Measurements from ENCODE around the gene DIPK1C.

The DIPK1C gene

DNA sequence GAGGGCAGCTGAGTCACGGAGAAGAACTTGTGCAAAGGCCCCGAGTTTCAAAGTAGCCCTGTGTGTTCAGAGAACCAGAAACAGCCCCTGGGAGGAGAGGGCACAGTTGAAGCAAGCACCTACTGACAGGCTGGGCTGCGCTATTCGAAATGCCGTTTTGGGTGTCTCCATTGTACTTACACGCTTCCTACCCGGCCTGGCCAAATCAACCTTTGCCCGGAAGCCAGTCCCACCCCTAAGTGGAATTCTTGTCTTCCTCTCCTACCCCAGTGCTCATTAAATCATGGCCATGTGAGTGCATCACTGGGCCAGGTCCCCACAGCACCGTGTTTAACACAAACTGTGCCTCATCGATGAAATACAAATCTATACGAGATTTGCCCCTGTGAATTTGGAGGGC, 6.0 kb downstream of the DIPK1C start:
- no peak for DNase-seq (ENCODE audit: low read depth)

DNA sequence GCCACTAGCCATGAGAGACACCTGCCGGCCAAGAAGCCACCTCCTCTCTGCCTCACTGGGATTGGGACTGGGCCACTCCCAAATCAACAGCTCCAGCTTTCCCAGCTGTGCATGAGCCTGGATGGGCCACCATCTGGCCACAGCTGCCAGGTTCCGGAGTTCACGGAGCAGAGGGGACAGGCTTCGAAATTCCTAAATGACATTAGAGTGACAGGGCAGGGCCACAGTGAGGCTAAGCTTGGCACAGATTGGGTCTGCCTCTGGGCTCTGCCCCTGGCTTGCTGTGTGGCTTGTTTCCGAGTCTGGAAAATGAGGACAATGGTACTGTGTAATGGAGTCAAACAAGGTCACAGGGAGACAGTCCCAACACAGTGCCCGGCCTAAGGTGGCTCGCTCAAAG, 6.5 kb downstream of the DIPK1C start:
- no peak for DNase-seq (ENCODE audit: low read depth)

DNA sequence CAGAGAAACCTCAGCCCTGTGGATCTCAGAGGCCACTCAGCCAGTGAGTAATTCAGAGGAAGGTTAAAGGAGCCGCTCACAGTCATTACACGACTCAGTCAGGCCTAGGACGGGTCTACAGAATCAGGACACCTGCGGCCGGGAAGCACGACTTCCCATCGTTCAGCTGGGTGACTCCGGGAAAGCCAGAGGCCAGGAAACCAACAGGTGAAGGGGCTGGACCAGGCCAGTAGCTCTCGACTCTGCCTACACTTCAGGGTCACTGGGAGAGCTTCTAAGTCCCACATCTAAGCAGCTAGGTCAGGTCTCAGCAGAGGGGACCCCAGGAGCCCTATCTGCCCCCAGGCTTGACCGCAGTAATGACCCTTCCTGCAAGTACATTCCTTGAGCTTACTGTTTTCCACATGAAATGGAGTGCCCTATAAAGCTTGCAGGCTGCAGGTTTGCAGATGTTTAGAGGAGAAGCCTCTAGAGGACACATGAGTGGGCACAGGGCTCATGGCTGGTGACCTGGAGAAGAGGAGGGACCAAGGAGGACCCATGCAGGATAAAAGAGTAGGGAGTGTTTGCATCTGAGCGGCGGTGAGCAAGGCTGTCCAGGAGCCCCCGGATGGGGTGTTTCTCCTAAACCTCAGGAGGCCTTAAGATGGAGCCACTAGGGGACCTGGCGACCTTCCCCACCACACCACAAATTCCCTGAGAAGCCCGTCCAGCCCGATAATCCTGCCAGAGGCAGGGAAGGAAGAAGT, 9.5 kb downstream of the DIPK1C start:
- DNase-seq (ENCODE audit: low read depth): no peak

DNA sequence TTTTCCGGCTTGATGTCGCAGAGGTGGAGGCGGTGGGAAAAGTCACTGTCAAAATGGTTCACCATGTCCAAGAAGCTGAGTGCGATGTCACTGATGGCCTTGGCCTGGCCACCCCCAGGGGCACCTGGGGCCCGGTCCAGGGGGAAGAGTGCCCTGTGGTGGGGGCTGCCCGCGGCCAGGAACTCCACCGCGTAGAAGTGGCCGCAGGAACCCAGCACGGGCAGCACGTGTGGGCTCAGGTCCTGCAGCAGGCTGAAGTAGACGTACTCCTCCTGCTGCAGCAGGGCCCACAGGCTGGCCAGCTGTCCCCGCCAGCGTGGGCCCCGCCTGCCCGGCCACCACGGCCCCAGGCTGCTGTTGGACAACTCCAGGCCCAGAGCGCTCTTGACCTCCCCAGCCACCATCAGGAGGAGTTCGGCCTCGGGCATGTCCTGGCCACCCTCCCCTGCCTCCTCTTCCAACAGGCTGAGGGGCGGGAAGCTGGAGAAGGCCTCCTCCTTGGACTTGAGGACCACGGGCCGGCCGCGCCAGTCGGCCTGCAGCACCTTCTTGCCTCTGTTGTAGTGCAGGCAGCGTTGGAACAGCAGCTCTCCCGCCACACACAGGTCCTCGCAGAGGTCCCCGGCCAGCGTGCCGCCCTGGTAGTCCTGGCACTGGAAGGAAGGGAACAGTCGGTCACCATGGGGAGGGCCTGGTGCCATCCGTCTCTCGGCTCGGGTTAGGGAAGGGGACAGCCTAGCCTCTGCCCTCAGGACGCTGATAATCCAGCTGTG, 10.3 kb downstream of the DIPK1C start:
- no peak for DNase-seq (ENCODE audit: low read depth)

DNA sequence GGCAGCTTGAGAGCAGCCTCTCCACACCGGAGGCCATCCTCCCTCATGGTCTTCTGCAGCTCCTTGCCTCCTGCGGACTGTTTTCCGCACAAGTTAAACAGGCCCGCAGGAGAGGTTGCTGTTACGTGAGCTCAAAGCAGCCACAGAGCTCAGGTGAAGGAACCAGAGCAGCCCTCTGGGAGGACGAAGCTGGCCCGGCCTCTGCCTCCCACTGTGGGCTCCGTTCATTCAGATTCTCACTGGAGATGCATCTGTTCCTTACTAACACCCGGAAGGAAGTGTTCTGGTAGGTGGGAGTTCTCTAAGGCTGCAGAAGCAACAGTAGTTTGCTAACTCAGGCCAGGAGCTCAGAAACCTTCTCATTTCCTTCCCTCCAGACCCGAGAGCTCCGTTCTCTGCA, 10.9 kb downstream of the DIPK1C start:
- DNase-seq (ENCODE audit: low read depth): no peak

DNA sequence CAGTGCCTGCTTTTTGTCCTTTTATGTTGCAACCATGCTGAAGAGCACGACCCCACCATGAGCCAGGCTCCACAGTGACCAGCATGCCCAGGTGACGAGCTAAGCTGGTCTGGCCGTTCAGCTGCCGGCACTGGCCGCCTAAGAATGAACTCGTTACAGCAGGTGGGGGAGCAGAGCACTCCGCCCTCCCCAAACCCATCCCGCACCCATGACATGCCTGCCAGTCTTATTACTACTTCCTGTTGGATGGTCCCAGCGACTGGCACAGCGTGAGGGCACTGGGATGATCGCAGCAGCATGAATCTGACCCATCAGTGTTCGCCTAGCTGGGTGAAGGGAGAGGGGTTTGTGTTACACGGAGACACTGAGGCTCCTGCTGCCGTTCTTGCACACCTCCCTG, 11.5 kb downstream of the DIPK1C start:
- DNase-seq (ENCODE audit: low read depth): no peak

DNA sequence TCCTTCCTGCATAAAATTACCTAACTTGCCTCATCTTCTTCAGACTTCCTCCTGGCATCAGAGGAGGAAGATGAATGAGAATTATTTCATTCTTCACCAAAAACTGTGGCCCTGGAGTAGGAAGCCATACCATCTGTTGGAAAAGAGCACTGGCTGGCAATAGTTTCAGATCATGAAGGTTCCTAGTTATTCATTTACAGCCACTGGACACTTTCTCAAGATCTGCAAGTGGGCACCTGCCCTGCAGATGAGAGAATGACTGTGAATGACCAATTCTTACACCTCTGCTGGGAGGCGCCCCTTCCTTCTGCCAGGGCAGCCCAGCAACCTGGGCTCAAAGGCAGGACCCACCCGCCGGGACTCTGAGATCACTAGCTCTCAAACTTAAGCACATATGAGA, 13.0 kb downstream of the DIPK1C start:
- DNase-seq (ENCODE audit: low read depth): no peak

DNA sequence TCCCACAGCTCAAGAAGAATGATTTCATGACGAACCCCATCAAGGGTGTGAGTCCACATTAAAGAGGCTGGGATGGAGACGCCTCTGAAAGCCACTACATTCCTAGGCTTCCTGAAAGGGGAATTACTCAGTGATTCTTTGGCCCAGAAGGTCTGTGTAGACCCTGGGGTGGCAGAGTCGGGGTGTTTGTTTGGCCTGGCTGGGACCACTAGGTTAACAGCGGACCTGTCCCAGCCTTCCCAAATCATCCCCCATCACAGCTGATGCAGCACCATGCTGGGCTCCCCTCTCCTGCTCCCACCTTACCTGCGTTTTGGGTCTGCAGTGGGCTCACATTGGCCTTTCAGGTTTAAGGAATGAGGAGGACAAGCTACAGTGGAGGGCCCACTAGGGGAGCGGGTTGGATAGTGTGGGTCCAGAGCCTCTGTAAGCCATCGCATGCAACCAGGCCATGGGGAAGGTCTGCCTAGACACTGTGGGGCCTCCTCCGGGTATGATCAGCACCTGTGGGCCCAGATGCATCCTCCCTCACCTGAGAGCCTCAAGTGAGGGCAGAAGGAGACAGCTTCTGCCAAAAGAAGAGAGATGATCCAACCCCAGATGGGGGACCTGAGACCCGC, 16.2 kb downstream of the DIPK1C start:
- DNase-seq (ENCODE audit: low read depth): no peak

DNA sequence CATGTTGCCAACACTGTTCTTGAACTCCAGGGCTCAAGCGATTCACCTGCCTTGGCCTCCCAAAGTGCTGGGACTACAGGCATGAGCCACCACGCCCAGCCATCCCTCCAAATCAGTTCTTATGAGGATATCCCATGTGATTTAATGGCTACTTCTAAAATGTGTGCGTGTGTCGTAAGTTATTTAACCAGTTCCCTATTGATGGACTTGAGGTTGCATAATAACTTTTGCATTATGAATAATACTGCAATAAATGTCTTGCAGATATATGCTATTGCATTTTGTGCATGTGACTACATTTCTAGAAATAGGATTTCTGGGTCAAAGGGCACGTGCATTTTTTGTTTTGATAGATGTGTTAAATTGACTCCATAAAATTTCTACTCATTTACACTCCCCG, 19.0 kb downstream of the DIPK1C start:
- no peak for DNase-seq (ENCODE audit: low read depth)

DNA sequence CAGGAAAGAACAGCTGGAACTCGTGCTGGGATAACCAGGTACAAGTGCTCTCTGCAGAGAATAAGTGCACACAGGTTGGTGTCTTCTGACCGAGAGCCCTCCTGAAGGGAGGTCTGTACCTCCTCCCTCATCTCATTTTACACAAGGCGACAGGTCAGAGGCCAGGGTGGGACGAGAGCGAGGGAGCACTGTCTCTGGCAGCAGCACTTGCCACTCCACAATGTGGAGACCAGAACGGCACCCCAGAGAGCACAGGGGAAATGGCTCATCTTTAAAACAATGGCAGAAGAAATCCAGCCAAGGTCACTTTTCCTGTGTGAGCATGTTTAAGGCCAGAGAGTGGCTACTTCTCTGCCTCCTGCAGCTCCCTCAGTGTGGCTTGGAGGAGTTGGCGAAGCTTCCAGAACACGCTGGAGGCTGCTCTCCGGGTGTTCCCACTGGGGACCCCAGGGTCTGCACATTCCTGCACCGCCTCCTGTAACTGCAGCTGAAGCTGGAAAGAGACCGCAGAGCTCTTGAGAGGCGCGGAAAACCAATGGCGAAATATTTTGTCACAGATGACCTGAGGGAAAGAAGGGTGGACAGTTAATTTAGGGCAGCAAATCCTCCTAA, 20.8 kb downstream of the DIPK1C start:
- no peak for DNase-seq (ENCODE audit: low read depth)

DNA sequence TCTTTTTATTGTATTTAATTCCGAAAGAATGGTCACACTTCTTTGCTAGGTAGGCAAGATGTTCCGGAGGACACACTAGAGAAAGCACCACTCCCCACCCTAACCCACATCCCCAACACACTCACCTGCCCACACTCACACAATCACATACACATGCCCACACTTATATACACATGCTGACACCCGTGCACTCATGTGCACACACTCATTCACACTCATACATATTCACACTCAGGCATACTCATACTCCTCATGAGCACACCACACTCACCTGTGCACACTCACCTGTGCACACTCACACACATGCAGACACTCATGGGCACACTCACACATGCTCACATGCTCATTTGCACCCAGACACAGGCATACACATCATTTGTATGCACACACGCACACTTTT, 21.4 kb downstream of the DIPK1C start:
- DNase-seq (ENCODE audit: low read depth): no peak

DNA sequence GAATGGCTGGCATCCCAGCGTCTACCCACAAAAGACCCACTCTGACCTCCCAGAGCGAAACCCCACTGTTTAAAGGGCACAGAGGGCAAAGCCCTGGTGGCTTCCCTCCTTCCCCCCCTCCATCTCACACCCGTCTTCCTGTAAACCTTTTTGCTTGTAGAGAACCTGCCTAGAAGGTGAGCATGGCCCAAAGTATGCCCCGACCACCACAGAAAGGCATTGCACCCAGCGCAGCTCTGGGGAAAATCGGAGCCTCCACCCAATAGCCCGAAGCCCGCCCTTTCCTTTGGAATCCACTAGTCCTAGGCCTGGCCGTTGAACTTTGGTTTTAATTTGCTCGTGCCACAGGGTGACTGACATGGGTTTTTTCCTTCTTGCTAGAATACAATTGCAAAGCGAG, 22.6 kb downstream of the DIPK1C start:
- DNase-seq (ENCODE audit: low read depth): no peak

DNA sequence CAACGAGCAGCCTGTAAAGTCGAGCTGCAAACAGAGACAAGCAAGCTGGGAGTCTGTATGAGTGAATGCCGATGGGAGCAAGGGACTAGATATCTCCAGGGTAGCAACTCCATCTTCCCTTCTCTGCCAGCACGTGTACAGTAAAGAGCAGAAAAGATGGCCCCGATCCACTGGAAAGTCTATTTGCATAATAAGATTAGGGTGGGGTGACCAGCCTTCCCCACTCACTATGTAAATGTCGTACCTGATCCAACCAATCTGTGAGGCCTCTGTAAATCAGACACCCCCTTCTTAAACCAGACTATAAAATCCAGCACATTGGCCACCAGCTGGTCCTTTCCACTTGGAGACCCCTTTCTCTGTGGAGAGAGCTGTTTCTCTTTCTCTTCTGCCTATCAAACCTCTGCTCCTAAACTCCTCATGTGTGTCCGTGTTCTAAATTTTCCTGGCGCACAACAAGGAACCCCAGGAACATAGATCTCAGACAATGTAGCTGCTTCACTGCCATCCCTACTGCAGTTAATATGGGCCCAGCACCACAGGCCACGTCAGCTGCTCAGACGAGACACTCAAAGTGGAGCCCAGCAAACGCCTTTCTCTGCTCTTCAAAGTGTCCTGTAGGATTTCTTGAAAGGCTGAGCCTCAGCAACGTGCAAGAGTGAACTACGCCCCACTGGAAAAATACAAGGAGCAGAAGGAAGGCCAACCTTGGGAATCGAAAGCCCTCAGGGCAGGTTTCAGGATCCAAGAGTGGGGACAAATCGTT, 26.1 kb downstream of the DIPK1C start:
- no peak for DNase-seq (ENCODE audit: low read depth)

DNA sequence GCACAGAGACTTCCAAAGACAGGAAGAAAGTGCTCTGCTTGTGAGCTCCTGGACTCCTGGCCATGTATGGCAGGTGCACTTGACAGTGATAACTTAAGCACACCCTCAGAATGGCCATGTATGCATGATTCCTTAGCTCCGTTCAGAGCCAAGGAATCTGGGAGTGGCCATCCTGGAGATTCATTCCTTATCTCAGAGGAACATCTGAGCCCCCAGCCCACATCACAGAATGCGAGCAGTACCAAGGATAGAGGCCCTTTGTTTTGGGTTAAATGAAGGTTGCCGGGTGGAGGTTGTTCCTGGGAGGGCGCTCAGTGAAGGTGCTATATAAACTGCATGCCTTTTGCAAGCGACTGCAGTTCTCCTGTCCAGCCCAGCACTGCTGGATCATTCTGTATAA, 26.9 kb downstream of the DIPK1C start:
- DNase-seq (ENCODE audit: low read depth): no peak

DNA sequence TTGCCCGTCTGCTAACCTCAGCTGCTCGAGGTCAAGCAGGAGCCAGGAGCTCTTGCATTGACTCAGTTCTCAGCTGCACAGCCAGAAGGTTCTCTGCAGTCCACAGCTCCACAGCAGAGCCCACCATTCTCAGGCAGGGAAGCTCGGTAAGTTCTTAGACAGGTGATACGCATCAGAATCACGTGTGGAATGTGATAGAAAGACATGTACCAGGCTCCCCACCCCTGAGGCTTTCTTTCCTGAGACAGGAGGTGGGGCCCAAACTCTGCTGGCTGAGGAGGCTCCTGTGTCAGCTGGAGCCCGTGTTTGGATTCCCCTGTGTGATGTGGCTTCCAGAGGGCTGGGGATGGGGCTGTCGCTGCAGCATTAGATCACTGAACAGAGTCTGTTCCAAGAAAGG, 28.0 kb downstream of the DIPK1C start:
- no peak for DNase-seq (ENCODE audit: low read depth)

DNA sequence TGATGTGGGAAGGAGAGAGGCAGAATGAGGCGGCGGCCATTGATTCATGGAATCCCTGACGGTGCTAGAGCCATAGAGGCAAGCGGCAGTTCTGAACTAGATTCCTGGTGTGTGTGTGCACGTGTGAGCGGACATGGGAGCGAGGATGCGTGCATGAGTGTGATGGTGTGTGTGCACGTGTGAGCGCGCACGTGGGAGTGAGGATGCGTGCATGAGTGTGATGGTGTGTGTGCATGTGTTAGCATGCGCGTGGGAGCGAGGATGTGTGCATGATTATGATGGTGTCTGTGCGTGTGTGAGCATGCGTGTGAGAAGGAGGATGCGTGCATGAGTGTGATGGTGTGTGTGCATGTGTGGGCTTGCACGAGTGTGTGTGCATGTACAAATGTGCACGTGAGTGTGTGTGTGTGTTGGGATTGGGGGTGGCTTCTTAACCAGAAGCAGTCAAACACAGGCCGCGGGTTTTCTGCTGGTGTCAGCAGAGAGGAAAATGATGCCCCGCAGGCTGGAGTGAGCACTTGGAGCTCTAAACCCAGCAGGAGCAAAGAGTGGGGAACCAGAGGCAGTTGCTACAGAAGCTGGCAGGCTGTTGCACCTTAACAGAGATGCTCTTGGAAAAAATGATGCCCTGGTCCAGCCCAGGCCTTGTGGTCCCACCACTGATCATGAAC, 29.5 kb downstream of the DIPK1C start:
- DNase-seq (ENCODE audit: low read depth): no peak

DNA sequence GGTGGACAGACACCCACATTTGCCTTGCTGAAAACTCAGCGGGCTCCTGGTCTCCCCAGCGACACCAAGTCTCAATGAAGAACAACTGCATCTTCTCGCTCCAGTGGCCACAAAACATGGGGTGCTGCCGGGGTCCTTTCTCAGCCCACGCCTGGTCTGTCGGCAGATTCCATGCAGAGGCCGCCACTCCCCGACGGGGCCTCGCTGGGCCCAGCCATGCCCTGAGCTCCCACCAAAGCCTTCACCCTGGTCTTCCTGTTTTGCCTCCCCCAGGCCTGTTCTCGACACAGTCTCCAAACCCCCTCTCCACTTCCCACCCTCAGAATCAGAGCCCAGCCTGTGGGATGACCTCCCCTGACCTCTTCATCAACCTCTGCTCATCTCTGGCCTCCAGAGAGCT, 31.2 kb downstream of the DIPK1C start:
- no peak for DNase-seq (ENCODE audit: low read depth)

DNA sequence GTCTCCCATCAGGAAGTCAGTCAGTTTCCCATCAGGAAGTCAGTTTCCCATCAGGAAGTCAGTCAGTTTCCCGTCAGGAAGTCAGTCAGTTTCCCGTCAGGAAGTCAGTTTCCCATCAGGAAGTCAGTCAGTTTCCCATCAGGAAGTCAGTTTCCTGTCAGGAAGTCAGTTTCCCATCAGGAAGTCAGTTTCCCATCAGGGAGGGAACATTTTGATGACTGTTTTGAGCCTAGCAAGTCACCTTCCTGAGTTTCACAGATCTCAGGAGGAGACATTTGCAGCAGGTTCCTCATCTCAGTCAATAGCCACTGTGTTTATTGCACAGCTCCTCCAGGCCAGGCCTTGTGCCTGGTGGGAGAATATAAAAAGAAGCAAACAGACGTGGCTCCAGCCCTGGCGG, 31.9 kb downstream of the DIPK1C start:
- no peak for DNase-seq (ENCODE audit: low read depth)

DNA sequence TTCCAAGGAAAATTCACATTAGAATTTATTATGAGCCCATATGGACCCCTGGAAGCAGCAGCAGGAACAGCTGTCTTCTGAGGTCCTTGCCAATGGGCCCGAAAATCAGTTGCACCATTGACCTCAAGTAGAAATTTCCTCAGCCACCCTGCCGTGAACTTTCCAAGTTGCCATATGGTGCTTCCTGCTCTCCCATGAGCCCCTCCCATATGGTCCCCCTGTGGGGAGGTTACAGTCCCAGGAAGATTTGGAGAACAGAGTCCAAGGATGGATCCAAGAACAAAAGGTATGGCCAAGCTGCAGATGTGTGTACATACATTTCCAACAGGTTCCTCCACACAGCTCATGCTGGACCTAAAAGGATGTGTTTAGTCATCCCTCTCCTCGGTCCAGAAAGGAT, 34.6 kb downstream of the DIPK1C start:
- no peak for DNase-seq (ENCODE audit: low read depth)

DNA sequence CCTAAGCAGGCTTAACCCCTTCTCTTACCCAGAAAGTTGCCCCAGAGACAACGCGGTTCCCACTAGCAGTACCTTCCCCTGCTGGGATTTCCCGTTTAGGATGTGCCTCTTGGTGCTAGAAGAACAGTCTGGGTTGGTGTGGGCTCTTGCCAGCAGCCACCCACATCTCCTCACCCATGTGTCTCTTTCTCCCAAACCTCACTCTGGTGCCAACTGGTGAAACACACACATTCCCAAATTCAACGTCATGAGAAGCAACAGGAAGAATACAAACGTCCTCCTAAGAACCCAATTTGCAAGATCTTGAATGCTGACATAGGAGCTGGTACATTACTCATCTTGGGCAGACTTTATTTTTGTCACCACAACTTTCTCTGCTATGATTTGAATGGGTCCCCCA, 36.2 kb downstream of the DIPK1C start:
- no peak for DNase-seq (ENCODE audit: low read depth)

DNA sequence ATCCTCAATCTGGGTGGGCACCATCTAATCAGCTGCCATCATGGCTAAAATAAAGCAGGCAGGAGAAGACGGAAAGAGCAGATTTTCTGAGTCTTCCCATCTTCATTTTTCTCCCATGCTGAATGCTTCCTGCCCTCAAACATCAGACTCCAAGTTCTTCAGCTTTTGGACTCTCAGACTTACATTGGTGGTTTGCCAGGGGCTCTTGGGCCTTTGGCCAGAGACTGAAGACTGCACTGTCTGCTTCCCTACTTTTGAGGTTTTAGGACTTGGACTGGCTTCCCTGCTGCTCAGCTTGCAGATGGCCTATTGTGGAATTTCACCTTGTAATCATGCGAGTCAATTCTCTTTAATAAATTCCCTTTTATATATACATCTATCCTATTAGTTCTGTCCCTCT, 36.6 kb downstream of the DIPK1C start:
- no peak for DNase-seq (ENCODE audit: low read depth)

DNA sequence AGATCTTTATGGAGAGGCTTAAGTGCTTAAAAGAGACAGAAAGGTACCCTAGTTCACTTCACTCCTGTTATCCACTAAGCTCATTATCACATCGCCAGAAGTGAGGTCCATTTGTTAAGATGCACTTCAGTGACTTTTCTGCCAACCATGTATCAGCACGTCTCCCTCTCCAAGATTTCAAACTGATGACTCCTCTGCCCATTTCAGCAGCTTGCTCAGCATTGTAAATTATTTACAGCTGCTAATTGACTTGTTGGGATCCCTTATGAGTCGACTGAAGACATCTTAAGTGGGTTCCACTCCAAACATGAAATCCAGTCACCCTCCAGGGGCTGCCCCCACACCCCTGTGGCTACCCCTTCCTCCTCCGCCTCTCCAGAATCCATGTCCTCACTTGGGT, 37.3 kb downstream of the DIPK1C start:
- DNase-seq (ENCODE audit: low read depth): no peak
